Measurements from ENCODE around the gene TANGO2. TPM values are rescaled to one million over a fixed set of nuclear protein-coding genes. Genes with fewer than 3 reads are reported as not detected.
"Not testable (repeated sequence)": the region's sequence is repeated elsewhere in the genome, so short reads cannot be mapped to it uniquely, and the experiment has no call there.

Gene TANGO2
- total and polyA plus RNA-seq, 2 of the 8 experiments (the other 6 are each of a cell fraction or from before 2014, with no cell fraction given) = 10.1 to 18.4 TPM

DNA sequence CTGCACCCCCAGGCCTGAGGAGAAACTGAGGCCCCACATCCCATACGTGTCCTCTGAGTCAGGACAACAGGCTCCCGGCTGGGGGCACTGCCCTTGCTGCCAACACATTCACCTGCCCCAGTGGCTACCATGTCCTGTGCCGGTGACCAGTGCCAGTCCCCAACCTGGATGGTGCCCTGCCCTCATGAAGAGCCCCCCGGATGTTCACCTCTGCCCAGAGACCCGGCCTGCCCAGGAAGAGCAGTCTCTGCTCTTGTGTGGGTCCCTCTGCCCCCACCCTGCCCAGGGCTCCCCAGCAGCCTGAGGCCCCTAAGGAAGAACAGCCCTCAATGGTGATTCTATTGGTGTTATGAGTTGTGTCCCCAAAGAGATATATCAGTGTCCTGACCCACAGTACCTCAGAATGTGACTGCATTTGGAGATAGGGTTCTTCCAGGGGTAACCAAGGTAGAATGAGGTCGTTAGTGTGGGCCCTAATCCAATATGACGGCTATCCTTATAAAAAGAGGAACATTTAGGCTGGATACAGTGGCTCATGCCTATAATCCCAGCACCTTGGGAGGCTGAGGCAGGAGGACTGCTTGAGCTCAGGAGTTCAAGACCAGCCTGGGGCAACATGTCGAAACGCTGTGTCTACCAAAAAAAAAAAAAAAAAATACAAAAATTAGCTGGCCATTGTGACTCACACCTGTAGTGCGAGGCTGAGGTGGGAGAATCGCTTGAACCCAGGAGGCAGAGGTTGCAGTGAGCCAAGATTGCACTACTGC is 45.9 kb downstream of the TANGO2 start (continued):
- TF ChIP-seq, protein P1, sequence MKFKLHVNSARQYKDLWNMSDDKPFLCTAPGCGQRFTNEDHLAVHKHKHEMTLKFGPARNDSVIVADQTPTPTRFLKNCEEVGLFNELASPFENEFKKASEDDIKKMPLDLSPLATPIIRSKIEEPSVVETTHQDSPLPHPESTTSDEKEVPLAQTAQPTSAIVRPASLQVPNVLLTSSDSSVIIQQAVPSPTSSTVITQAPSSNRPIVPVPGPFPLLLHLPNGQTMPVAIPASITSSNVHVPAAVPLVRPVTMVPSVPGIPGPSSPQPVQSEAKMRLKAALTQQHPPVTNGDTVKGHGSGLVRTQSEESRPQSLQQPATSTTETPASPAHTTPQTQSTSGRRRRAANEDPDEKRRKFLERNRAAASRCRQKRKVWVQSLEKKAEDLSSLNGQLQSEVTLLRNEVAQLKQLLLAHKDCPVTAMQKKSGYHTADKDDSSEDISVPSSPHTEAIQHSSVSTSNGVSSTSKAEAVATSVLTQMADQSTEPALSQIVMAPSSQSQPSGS (IDR thresholded peaks at IDR 0.05; ENCODE audit: low read length) = no peak
- no peak for TF ChIP-seq HDAC2 (IDR thresholded peaks at IDR 0.05; ENCODE audit: borderline replicate concordance in 1 of 2, low read depth in 2 of 2, low read length in 2 of 2)

DNA sequence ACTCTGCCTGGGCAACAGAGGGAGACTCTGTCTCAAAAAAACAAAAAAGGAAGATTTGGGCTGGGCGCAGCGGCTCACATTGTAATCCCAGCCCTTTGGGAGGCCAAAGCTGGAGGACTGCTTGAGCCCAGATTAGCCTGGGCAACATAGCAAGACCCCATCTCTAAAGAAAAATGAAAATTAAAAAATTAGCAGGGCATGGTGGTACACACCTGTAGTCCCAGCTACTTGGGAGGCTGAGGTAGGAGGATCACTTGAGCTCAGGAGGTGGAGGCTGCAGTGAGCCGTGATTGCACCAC is 46.4 kb downstream of the TANGO2 start:
- H3K56ac ChIP-seq (replicated peaks; ENCODE audit: insufficient read length, low read depth, low read length); H3K9me3 ChIP-seq (ENCODE audit: insufficient read depth in 2 of 2, low read depth in 1 of 2, low read length in 1 of 2); H3K9ac ChIP-seq (replicated peaks in 1 of 4; ENCODE audit: extremely low read depth in 1 of 4, low read depth in 3 of 4, low read length in 3 of 4); H3K23me2 ChIP-seq (ENCODE audit: low read depth, low read length); H2BK20ac ChIP-seq (ENCODE audit: low read length); H2BK5ac ChIP-seq (ENCODE audit: low read depth, low read length); H3K4me1 ChIP-seq (replicated peaks in 1 of 4; ENCODE audit: control insufficient read depth in 3 of 4, insufficient read depth in 4 of 4, low read length in 3 of 4); H3K4ac ChIP-seq (replicated peaks; ENCODE audit: insufficient read length, low read depth, low read length); H2BK12ac ChIP-seq (ENCODE audit: low read depth, low read length); H4K20me1 ChIP-seq (replicated peaks in 1 of 2; ENCODE audit: control insufficient read depth in 1 of 2, insufficient read depth in 2 of 2, low read length in 2 of 2); DNase-seq (ENCODE audit: low read depth in 1 of 2, low spot score in 2 of 2); H2AFZ ChIP-seq (ENCODE audit: low read length); H4K5ac ChIP-seq (ENCODE audit: insufficient read length, low read depth, low read length); H3K27ac ChIP-seq (ENCODE audit: low read depth, low read length); H4K8ac ChIP-seq (ENCODE audit: extremely low read depth, insufficient read depth, low read length); H3K36me3 ChIP-seq (ENCODE audit: control insufficient read depth in 2 of 4, insufficient read depth in 4 of 4, low read length in 3 of 4); H3K14ac ChIP-seq (ENCODE audit: insufficient read length); H3K27me3 ChIP-seq (replicated peaks in 1 of 4; ENCODE audit: control insufficient read depth in 3 of 4, extremely low read depth in 1 of 4, insufficient read depth in 3 of 4, low read length in 3 of 4); H3K79me1 ChIP-seq (ENCODE audit: low read depth, low read length); H3K18ac ChIP-seq (ENCODE audit: extremely low read depth, low read length); H4K91ac ChIP-seq (replicated peaks; ENCODE audit: insufficient read length, low read length); H3K79me2 ChIP-seq (ENCODE audit: control insufficient read depth in 1 of 2, insufficient read depth in 2 of 2, low read length in 2 of 2); H2BK15ac ChIP-seq (ENCODE audit: low read length); H3K4me3 ChIP-seq (ENCODE audit: extremely low read depth in 1 of 4, insufficient read depth in 2 of 4, low read depth in 3 of 4, low read length in 4 of 4); H2AK5ac ChIP-seq (ENCODE audit: low read depth, low read length); H2BK120ac ChIP-seq (replicated peaks; ENCODE audit: low read depth, low read length); FAIRE-seq; H3K23ac ChIP-seq (ENCODE audit: insufficient read length); H3K4me2 ChIP-seq (ENCODE audit: insufficient read depth in 1 of 2, low read depth in 2 of 2, low read length in 2 of 2): not testable (repeated sequence)
- POLR2A ChIA-PET (ENCODE audit: partially characterized antibody) = interaction anchor here (1.0 kb wide), 1 partner anchor 14 kb away, joined by 4 read pairs; no protein-coding TSS in a partner anchor
- CTCF ChIA-PET (ENCODE audit: partially characterized antibody) = interaction anchor here (0.6 to 1.3 kb wide), 4 partner anchors 8 to 75 kb away, joined by 3 to 4 read pairs (median 4); no protein-coding TSS in a partner anchor
- 100% methylated on average over 2 of the region's 3 CpGs; no CpG with 5 or more reads in 1 of the 2 experiments for WGBS, 2 experiments (ENCODE audit: extremely low coverage in 1 of 2, insufficient coverage in 1 of 2, insufficient read length in 1 of 2, insufficient replicate concordance in 2 of 2, low coverage in 1 of 2, low lambda C conversion rate in 2 of 2, missing lambda C conversion rate in 1 of 2)

Measured in H1 (cell line).